Stimulated activated CD4-positive, alpha-beta T cell treated with anti-CD3 and anti-CD28 coated beads, Interleukin-12 subunit alpha, Interleukin-12 subunit beta, amount 100 ng/mL, for 48 hours (primary cell): ENCODE measurements around the gene CFC1B.
"Not testable (repeated sequence)": the region's sequence is repeated elsewhere in the genome, so short reads cannot be mapped to it uniquely, and the experiment has no call there.

Experiments
- DNase-seq, 3 donors: peaks; one replicate each; pipeline ENCODE4 v3.0.0-alpha.2; 2020; ENCODE audit warnings: low read depth in 2 of 3, low spot score in 1 of 3

CFC1B gene

DNA sequence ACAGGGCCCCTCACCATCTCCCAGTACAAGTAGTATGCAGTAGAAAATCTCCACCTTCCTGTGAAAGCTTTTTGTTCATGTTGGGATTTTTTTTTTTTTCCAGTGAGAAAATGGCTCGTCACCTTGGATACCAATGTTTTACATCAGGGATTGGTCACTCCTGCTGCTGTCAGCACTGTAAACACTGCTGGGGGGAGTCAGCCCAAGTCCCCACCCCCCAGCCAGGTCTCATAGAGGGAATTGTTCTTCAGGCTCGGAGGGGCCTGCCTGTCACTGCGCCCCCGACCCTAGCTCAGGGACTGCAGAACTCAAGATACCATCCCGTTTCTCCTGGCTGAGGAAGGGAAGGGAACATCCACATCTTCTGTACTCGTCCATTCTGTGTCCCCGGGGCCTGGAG, at the start of gene CFC1B:
Gene CFC1B (plus strand): TSS at position 231 of the 400 bp plus-strand sequence. CDS start 263 bp downstream, outside the sequence.
- not testable (repeated sequence) for DNase-seq

DNA sequence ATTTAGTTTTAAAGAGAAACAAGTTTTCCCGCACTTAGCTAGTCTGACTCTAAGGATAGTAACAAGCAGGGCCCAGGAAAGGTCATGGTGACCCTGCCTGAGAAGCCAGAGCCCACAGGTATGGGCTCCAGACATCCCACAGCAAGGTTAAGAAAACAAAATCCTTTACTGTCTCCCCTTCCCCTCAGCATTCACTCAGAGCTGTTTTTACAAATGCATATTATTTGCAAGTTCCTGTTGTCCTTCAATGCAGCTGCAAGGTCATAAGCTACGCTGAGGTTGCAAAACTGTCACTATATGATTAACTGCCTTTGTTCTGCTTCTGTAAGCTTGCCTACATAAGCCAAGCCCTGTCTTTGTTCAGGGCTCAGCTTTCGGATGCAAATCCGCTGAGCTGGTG, 29.9 kb upstream of the CFC1B start:
- DNase-seq: not testable (repeated sequence)

DNA sequence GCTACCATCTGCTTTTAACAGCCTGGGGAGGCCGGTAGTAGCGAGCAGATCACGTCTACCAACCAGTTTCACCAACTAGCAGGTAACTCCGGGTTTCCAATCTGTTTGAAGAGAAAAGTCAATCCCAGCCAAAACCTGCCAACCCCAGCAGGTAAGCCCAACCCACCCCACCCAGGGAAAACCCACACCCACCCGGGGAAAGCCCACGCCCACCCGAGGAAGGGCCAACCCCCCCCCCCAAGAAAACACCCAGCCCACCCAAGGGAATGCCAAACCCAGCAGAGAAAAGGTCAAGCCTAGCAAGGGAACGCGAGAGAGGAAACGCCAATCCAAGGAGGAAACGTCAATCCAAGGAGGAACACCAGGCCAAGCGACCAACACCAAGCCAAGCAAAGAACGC, 11.8 kb upstream of the CFC1B start, which contains the start of gene POTEI:
Gene POTEI (minus strand): TSS at position 101 of the 400 bp plus-strand sequence. CDS start 93 bp downstream, at position 8.
- DNase-seq: not testable (repeated sequence)

DNA sequence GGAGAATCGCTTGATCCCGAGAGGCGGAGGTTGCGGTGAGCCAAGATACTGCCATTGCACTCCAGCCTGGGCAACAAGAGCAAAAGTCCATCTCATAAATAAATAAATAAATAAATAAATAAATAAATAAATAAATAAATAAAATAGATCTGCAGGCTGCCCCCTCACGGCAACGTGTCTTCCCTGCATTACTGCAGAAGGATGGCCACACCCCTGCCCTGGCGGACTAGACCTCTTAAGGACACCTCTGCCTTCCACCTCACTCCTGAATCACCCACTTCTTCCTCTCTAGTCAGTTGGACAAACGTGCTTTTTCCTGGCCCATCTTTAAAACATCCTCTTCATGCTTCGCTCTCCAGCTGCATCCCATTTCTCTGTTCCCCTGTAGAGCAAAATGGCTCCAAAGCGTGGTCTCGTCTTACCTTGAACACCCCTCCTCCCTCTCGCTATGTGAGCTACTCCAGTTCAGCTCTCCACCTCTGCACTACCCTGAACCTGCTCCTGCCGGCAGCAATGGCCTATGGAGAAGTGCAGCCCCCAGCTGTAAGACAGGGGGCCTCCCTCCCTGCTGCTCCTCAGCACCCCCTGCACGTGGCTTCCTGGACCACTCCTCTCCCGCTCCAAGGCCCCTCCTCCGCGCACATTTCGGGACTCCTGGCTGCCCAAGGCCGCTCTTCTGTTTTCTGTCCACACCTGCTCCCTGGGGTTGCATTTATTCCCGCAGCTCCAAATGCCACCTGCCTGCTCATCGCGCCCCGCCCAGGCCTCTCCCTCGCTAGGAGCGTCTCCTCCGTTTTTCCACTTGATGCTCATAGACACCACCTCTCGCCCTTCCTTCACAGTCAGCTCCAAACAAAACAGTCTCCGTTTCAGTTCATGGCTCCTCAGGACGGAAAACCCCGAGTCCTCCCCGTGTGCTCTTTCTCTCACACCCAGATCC, 9.9 kb upstream of the CFC1B start:
- not testable (repeated sequence) for DNase-seq

DNA sequence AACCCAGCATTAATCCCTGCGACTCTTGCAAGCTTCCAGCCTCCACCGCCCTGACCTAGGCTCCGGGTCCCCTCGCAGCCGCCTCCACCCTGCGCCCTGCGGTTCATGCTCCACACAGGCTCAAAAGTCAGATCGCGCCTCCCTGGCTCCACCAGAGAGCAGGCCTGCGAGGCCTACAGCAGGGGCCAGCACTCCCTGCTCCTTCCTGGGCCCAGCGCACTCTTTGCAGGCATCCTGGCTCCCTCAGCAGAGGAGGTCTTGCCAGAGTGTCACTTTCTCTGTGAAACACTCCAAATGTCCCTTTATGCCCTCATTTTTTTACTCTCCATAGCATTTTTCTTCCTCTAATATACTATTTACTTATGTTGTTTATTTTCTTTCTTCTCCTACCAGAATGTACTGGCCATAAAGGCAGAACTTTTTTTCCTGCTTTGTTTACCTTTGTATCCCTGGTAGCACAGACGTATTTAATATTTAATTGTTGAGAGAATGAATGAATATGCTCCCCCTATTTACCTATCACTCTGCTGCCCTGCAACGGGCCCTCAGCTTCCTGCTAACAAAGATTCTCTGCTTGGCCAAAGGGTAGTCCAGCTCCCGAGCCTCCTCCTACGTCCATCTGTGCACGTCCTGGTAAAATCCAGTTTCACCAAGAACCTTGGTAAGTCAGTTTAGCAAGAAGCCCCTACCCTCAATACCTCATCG, 9.1 kb upstream of the CFC1B start:
- DNase-seq: not testable (repeated sequence)

DNA sequence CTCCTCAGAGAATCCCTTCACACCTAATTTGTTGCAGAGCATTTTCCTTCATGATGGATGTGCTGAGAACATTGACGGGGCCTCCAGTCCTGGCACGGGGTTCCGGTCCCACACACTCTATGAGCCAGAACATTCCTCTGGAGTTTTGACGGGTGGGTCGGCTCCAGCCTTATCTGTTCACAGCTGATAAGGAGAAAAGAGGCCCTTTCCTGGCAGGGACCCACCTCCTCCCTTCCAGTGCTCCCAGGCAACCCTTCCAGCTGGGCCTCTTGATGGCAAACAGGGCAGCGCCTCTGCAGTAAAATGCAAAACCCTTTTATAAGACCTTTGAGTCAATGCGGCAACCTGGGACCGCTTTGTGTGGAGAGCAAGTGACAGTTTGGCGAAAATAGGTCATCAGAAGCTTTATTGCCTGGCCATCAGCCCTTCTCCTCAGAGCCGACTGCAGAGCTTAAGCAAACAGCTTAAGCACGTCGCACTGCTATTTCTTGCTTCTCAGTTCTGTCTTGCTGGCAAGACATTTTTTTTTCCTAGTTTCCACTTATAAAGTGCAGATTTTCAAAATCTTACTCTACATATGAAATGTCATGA, 2.4 kb upstream of the CFC1B start:
- DNase-seq: not testable (repeated sequence)

DNA sequence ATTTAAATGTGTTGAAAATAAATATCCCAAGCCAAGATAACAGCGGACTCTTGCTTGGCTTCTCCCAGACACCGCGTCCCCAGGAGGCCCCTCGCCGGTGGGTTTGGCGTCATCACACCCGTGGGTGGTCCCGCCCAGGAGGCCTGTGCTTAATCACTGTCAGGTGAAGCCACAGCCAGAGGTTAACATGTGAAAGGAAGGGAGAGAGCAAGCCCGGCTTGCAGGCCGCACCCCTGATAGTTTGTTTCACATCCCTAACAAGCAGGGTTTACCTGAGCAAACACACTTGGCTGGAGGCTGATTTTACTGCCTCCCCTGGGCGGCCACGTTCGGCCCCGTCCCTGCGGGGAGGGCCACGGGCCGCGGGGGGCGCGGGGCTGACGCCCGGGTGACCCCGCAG, 1.4 kb downstream of the CFC1B start:
- DNase-seq: not testable (repeated sequence)

DNA sequence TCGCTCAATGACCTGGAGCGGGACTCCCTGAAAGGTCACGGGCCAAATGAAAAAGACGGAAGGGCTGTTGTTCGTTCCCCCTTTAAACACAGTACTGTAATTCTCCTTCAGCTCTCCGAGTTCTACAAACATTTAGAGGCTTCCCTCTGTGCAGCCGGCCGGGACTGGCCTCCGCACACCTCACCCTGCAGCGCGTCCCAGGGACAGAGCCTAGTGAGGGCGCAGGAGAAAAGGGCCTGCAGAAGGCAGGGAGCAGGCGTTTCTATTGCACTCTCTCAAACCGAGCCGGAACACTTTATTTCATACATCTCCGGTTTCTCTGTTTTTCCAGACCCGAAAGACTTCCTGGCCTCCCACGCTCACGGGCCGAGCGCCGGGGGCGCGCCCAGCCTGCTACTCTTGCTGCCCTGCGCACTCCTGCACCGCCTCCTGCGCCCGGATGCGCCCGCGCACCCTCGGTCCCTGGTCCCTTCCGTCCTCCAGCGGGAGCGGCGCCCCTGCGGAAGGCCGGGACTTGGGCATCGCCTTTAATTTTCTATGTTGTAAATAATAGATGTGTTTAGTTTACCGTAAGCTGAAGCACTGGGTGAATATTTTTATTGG, 6.4 kb downstream of the CFC1B start:
- DNase-seq: not testable (repeated sequence)

DNA sequence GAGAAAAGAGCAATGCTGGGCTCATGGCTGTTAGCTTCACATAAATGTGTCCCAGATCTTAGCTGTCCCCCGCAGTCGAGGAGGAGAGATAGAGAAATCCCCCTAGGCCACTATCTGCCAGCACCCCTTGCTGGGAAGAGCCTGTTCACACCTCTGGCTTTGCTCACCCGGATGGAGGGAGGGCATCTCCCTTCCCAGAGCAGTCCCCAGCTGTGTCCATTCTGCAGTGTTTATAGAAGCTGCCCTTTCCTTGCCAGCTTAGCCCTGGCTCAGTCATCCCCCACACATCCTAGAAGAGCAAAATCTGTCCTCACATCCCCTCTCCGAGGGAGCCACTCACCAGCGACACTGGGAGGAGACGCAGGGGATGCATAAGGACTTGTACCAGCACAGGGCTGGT, 8.5 kb downstream of the CFC1B start:
- not testable (repeated sequence) for DNase-seq

DNA sequence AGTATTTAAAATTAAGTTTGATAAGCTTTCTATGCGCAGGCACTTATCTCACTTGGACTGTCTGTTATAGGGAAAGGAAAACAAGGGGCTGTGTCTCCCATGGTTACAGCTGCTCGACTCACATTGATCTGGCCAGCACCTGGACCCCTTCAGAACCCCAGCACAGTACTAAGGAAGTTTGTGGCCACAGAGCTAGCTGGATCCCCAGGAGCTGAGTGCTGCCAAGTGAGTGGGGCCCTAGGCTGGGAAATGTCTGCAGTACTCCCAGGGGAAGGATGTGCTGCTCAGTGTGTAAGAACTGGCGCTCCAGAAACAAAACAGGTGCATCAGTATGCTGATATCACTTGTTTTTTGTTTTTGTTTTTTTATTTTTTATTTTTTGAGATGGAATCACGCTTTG, 9.2 kb downstream of the CFC1B start:
- DNase-seq: not testable (repeated sequence)

DNA sequence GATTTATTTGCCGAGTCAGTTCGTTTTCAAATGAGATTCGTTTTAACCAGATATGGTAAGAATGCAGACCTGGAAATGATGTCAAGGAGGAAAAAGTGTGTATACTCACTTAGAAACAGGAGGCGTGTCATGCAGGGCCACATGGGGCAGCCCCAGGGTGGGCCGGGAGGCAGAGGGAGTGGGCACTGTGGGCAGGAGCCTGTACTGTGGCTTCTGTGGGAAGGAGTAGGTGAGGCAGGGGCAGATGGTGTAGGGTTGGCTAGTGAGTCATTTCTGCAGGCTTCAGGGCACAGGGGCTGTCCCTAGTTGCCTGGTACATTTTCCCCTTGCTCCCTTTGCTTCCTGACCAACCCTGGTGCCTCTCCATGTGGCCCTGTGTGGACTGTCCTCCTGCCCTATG, 10.2 kb downstream of the CFC1B start:
- DNase-seq: not testable (repeated sequence)

DNA sequence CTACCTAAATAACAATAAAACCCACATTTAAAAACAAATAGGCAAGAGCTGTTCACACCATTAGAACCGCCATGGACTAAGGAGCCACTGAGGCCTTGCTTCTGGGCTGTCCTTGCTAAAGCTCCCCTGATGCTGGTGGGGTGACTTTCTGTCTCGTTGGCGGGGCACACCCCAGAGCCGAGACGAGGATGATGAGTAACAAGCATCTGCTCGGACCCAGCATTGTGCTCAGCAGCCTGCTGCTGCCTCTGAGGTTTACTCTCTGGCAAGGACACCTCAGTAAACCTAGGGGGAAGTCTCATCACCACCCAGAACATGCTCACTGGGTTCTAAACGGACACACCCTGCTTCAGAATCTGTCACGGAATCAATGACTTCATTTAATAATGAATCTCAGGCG, 10.7 kb downstream of the CFC1B start:
- DNase-seq: not testable (repeated sequence)

DNA sequence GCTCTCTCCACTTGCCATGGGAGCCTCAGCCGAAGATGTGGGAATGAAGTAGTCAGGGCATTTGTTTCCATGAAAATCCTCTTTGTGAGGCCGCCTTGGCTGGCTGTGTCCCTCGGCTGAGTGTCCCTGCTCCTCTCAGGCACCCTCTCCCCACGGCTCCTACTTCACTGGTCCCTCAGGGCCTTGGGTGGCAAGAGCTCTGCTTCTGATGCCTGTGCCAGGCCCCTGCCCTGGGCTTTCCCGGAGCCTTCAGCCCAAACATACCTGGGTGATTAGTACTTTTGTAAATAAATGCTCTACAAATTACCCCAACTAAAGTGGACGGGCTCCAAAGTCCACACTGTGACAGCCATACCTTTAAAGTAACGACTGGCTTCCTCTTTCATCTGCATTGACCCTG, 15.6 kb downstream of the CFC1B start:
- DNase-seq: not testable (repeated sequence)

DNA sequence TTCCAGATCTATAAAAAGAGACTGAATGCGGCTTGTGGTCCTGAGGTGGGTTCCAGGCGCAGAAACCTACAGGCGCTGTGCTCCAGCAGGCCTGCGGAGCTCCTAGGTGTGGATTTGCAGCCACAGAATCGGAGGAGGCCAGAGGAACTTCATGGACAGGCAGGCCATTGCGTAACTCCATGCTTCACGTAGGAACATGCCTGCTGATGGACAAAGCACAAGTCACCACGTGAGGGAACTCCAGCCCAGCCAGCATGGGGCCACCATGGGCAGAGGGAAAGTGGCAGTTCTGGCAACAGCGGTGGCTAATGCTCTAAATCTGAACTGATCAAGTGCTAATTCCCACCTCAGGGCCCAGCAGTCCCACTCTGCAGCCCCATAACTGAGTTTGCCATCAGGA, 17.2 kb downstream of the CFC1B start:
- DNase-seq: not testable (repeated sequence)

DNA sequence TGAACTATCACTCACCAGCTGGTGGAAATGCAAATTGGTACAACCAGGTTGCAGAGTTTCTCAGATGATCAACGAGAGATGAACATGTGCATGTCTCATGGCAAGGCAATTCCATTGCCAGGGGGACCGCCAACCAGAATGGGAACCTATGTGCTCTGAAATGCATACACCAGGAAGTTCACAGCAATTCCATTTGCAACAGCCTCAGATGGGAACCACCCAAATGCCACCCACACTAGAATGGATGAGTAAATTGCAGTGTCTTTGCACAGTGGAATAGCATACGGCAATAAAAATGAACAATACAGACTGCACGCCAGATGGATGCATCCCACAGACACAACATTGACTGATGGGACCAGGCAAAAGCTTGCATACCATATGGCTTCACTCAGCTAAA, 21.8 kb downstream of the CFC1B start:
- DNase-seq: not testable (repeated sequence)

DNA sequence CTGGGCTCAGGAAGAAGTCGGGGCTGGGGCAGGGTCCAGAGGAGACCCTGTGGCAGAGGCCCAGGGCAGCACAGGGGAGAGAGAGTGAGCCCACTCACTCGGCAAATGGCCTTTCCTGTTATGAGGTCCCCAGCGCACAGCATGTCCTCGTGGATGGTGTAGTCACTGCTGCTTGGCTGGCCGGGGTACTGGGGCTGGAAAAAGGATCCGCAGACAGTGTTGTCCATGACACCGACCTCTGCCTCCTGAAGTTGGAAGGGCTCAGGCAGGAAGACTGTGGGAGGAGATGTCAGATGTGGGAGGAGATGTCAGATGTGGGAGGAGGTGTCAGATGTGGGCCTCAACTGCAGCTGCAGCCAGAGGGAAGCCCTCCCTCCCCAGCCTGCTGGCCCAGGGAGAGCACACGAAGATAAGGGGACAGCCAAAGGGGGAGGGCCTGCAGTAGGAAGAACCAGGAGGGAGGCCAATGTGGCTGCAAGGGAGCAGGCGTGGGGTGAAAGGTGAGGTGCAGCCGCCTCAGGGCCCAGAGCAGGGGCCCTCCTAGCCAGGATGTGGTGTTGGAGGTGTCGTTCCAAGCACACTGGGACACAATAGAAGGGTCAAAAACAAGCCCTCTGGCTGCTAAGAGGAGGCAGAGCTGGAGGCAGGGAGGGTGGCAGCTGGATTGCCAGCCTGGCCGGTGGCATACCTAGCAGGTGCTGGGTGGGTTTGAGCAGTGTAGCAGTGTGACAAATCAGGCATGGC, 22.9 kb downstream of the CFC1B start:
- DNase-seq: not testable (repeated sequence)

DNA sequence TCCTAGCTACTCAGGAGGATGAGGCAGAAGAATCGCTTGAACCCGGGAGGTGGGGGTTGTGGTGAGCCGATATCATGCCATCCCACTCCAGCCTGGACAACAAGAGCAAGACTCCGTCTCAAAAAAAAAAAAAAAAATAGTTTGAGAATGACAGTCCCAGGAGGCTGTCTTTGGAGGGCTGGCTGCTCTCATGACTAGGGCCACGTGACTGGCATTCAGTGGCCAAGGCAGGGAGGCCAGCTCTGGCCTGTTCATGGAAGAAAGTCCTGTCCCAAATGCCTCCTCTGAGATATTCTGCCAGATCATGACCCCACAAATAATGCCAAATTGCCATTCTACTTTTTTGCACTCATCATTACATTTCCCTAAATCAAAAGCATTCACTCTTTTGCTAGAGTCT, 24.0 kb downstream of the CFC1B start:
- not testable (repeated sequence) for DNase-seq

DNA sequence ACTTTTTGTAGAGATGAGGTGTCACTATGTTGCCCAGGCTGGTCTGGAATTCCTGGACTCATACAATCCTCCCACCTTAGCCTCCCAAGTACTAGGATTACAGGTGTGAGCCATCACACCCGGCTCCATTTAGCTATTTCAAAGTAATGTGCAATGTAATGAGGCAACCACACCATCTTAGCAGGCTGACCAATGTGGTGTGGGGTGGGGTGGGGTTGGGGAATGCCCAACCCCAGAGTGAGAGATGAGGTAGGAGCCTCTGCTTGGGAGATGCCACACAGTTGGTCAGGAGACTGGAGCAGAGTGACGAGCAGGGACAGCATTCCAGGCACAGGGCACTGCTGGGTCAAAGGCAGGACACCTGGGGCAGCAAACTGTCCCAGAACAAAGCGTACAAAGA, 27.4 kb downstream of the CFC1B start:
- not testable (repeated sequence) for DNase-seq

DNA sequence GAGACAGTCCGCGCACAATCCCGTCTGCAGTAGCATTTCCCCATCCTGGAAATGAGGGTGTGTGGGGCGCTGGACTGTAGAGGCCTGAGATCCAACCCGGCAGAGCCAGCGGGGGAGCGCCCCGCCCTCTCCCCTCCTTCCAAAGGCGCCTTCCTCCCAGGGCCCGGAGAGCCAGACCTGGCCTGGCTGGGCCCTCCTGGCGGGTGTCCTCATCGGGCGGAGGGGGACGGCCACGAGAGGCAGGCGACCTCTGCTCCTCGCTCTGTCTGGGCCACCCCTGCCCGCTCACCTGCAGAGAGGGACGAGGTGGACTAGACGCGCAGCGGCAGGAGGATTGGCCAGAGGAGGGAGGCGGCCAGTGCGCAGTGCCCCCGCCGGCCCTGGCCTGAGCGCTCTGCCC, 28.5 kb downstream of the CFC1B start:
- not testable (repeated sequence) for DNase-seq

DNA sequence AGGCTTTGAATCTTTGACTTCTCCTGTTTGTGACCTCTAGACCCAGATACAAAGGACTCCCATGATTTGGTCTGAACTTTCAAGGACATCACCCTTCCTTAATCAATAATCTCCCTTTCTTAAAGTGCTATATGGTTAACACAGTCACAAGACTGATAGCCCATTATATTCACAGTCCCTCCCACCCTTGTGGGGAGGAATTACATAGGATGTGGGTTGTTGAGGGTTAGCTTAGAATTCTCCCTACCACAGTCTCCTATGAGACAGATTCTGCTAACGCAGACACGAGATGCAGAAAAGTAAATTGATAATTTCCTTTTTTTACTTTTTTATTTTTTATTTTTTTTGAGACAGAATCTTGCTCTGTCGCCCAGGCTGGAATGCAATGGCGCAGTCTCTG, 33.2 kb downstream of the CFC1B start:
- DNase-seq: not testable (repeated sequence)
